ENCODE results near the gene PIK3R5. TPM values are rescaled to one million over a fixed set of nuclear protein-coding genes. Genes with fewer than 3 reads are reported as not detected.

The PIK3R5 gene
- total RNA-seq, 1 experiment from 2014 or later = 5.9 TPM

DNA sequence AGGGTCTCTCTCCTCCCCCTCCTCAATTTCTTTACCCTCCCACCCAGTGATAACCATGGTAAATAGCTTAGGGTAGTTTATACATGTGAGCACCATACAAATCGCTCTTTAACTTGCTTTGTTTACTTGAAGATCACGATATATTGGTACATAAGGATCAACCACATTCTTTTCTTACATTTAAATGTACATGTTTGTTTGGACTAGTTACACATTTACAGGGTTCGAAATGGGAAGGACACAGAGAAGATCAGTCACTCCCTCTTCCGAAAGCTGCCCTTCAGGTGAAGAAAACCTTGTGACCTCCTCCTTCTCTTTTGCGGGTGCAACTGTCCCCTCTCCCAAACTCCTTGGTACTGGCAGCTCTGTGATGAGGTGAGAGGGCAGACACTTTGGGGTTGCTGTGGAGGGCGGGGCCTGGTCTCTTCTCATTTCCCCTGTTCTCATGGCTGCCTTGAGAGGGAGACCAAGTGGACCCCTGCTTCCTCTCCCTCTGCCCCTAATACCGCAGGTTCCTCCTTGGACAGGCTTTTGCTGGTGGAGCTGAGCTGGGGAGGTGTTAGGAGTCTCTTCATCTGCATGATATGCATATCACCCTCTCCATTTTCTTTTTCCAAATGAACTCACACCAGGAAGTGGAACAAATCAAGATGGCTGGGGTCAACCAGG lies 93.3 kb downstream of the PIK3R5 start:
- Mint-ChIP-seq H3K27ac (no peak overlapping the region), H3K36me3 (no peaks in the 10 kb centered on the region), H3K4me1 (peaks cover 35% of the 10 kb centered on the region), H3K9me3 (no peaks in the 10 kb centered on the region), H3K27me3 (ENCODE audit: low read depth) (no peaks in the 10 kb centered on the region), H3K4me3 (no peak overlapping the region)
- no peak for DNase-seq (ENCODE audit: low spot score)
- CTCF ChIA-PET = interaction anchor here (1.0 to 1.2 kb wide), 2 partner anchors 16 to 42 kb away, joined by 3 read pairs; no protein-coding TSS in a partner anchor
- POLR2A ChIA-PET = no interaction called here
- no peak for ATAC-seq
- no peak for TF ChIP-seq EMX1 (CRISPR knock-in tag; IDR thresholded peaks at IDR 0.05)
- no peak for TF ChIP-seq NFATC4 (CRISPR knock-in tag; IDR thresholded peaks at IDR 0.05)
- TF ChIP-seq GRHL2 (CRISPR knock-in tag; IDR thresholded peaks at IDR 0.05; ENCODE audit: insufficient replicate concordance, severe bottlenecking) = no peak

DNA sequence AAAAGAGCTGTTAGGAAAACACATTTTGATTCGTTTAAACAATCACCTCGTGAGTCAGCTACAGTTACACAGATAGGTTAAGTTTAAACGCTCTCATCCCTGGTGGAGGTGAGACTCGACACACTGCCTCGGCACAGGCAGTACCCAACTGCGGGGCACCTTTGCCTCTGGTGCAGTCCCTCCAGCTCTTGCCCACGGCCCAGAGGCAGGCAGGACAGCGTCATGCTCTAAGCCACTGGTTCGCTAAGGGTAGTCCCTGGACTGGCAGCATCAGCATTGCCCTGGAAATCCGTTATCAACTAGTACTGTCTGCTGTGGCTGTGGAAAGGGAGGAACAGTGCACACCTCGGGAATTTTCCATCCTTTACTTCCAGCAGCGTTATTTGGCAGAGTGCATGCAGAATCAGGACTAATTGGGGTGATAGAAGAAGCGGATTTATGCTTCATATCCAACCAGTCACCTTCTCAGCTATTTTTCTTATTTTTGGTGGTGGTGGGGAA lies 94.4 kb downstream of the PIK3R5 start:
- no peaks in the 10 kb centered on the region for H3K36me3 Mint-ChIP-seq
- CTCF ChIA-PET = interaction anchor here (0.8 to 1.7 kb wide), 2 partner anchors 17 to 73 kb away, joined by 3 read pairs; no protein-coding TSS in a partner anchor
- H3K27ac Mint-ChIP-seq = no peak overlapping the region
- no peaks in the 10 kb centered on the region for H3K9me3 Mint-ChIP-seq
- H3K27me3 Mint-ChIP-seq (ENCODE audit: low read depth) = no peaks in the 10 kb centered on the region
- POLR2A ChIA-PET = interaction anchor here (0.6 kb wide), 1 partner anchor 895 kb away, joined by 4 read pairs; no protein-coding TSS in a partner anchor
- ATAC-seq = no peak
- peaks cover 35% of the 10 kb centered on the region for H3K4me1 Mint-ChIP-seq
- H3K4me3 Mint-ChIP-seq = no peak overlapping the region
- TF ChIP-seq NFE2L1 (CRISPR knock-in tag; IDR thresholded peaks at IDR 0.05) (no peak), JAZF1 (CRISPR knock-in tag; IDR thresholded peaks at IDR 0.05) (no peak), TCF7 (CRISPR knock-in tag; IDR thresholded peaks at IDR 0.05; ENCODE audit: low read depth) (no peak), JUN (CRISPR knock-in tag; IDR thresholded peaks at IDR 0.05) (no peak), ZNF121 (CRISPR knock-in tag; IDR thresholded peaks at IDR 0.05) (no peak), MXD4 (CRISPR knock-in tag; IDR thresholded peaks at IDR 0.05; ENCODE audit: borderline replicate concordance) (no peak), NFATC4 (CRISPR knock-in tag; IDR thresholded peaks at IDR 0.05) (no peak), ZNF219 (CRISPR knock-in tag; IDR thresholded peaks at IDR 0.05; ENCODE audit: borderline replicate concordance) (no peak), USF1 (CRISPR knock-in tag; IDR thresholded peaks at IDR 0.05) (no peak), GABPB1 (CRISPR knock-in tag; IDR thresholded peaks at IDR 0.05) (no peak), SMAD3 (CRISPR knock-in tag; IDR thresholded peaks at IDR 0.05; ENCODE audit: borderline replicate concordance) (no peak)
- TF ChIP-seq, protein P1, sequence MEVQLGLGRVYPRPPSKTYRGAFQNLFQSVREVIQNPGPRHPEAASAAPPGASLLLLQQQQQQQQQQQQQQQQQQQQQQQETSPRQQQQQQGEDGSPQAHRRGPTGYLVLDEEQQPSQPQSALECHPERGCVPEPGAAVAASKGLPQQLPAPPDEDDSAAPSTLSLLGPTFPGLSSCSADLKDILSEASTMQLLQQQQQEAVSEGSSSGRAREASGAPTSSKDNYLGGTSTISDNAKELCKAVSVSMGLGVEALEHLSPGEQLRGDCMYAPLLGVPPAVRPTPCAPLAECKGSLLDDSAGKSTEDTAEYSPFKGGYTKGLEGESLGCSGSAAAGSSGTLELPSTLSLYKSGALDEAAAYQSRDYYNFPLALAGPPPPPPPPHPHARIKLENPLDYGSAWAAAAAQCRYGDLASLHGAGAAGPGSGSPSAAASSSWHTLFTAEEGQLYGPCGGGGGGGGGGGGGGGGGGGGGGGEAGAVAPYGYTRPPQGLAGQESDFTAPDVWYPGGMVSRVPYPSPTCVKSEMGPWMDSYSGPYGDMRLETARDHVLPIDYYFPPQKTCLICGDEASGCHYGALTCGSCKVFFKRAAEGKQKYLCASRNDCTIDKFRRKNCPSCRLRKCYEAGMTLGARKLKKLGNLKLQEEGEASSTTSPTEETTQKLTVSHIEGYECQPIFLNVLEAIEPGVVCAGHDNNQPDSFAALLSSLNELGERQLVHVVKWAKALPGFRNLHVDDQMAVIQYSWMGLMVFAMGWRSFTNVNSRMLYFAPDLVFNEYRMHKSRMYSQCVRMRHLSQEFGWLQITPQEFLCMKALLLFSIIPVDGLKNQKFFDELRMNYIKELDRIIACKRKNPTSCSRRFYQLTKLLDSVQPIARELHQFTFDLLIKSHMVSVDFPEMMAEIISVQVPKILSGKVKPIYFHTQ (CRISPR knock-in tag; IDR thresholded peaks at IDR 0.05) = no peak
- TF ChIP-seq, protein P2, sequence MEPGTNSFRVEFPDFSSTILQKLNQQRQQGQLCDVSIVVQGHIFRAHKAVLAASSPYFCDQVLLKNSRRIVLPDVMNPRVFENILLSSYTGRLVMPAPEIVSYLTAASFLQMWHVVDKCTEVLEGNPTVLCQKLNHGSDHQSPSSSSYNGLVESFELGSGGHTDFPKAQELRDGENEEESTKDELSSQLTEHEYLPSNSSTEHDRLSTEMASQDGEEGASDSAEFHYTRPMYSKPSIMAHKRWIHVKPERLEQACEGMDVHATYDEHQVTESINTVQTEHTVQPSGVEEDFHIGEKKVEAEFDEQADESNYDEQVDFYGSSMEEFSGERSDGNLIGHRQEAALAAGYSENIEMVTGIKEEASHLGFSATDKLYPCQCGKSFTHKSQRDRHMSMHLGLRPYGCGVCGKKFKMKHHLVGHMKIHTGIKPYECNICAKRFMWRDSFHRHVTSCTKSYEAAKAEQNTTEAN (CRISPR knock-in tag; IDR thresholded peaks at IDR 0.05) = no peak
- TF ChIP-seq, protein P3, sequence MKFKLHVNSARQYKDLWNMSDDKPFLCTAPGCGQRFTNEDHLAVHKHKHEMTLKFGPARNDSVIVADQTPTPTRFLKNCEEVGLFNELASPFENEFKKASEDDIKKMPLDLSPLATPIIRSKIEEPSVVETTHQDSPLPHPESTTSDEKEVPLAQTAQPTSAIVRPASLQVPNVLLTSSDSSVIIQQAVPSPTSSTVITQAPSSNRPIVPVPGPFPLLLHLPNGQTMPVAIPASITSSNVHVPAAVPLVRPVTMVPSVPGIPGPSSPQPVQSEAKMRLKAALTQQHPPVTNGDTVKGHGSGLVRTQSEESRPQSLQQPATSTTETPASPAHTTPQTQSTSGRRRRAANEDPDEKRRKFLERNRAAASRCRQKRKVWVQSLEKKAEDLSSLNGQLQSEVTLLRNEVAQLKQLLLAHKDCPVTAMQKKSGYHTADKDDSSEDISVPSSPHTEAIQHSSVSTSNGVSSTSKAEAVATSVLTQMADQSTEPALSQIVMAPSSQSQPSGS (CRISPR knock-in tag; IDR thresholded peaks at IDR 0.05; ENCODE audit: borderline replicate concordance, low read depth) = no peak
- no peak for DNase-seq (ENCODE audit: low spot score)

Measured in WTC11 (cell line).